LNCaP clone FGC (cell line): ENCODE results near the gene NRDE2.
"Not testable (repeated sequence)": the region's sequence is repeated elsewhere in the genome, so short reads cannot be mapped to it uniquely, and the experiment has no call there.

Source experiments
- DNase-seq: peaks from one replicate; pipeline ENCODE4 v3.0.0-alpha.2; 2011; ENCODE audit warnings: low read depth
- H3K4me3 ChIP-seq: 2 replicates; pipeline ENCODE4 v1.5.1; 2011; ENCODE audit warnings: mild to moderate bottlenecking, low read depth, low read length, control low read depth
- CTCF ChIP-seq: IDR thresholded peaks from 2 replicates; pipeline ENCODE4 v1.5.1; 2012; ENCODE audit warnings: mild to moderate bottlenecking; ENCODE audit not compliant: control insufficient read depth, insufficient read depth; ENCODE audit errors: extremely low read depth

Gene NRDE2

GRCh38 chr14:90341784-90342183 lies 10.0 kb upstream of the NRDE2 start:
- H3K4me3 ChIP-seq = no peak overlapping the region
- no peak for TF ChIP-seq CTCF
- DNase-seq = no peak

- not testable (repeated sequence) for H3K4me3 ChIP-seq, DNase-seq
Observed at GRCh38 chr14:90341232-90341631, 9.5 kb upstream of the NRDE2 start.

DNA sequence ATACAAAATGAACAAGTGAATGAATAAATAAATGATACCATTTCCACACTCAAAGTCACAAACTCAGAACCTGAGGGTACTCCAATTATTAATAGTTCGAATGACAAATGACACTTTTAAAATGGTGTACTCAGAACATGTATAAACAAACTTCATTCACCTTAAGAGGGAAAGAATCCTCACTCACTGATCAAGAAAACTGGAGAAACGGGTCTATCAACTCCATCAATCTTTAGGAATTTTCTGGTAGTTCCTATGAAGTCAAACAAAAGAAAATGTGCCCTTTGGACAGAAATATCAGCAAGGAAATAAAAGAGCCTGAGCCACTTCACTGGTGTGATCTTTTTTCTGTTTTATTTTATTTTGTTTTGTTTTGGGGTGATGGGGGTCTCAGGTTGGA lies 5.2 kb upstream of the NRDE2 start:
- peak; percentile 54 for DNase-seq
- no peak overlapping the region for H3K4me3 ChIP-seq
- TF ChIP-seq CTCF = no peak

DNA sequence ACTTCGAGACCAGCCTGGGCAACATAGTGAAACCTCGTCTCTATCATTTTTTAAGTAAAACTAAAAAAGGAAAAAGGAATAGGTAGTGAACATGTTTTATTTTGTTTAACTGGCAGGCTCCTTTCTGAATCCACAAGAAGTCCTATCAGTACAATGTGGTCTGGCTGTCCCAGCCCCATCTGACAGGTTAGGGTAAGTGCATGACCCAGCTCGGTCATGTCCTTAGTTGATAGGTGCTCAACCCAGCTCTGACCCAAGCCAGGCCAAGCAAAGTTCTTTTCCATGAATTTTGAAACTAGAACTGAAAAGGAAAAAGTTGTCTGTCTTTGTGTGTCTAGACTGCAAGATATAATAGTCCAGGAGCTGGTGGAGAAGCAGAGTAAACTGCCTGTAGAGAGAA lies 4.7 kb upstream of the NRDE2 start:
- no peak for TF ChIP-seq CTCF
- DNase-seq = no peak
- H3K4me3 ChIP-seq = no peak overlapping the region

DNA sequence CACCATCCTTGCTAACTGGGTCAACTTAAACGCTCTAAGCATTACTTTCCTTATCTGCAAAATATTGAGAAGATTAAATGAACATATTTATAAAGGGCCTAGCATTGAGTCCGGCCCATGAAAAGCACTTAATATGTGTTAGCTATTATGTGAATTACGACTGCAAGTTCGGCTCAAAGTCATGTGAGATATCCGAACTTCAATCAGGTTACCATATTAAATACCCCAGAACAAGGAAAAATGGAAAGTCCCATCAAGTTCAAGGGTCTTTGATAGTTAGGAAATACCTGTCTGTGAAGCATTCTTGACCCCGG lies 487 bp upstream of the NRDE2 start:
- DNase-seq = no peak
- peak overlapping the region; percentile 35 for H3K4me3 ChIP-seq
- TF ChIP-seq CTCF = no peak

DNA sequence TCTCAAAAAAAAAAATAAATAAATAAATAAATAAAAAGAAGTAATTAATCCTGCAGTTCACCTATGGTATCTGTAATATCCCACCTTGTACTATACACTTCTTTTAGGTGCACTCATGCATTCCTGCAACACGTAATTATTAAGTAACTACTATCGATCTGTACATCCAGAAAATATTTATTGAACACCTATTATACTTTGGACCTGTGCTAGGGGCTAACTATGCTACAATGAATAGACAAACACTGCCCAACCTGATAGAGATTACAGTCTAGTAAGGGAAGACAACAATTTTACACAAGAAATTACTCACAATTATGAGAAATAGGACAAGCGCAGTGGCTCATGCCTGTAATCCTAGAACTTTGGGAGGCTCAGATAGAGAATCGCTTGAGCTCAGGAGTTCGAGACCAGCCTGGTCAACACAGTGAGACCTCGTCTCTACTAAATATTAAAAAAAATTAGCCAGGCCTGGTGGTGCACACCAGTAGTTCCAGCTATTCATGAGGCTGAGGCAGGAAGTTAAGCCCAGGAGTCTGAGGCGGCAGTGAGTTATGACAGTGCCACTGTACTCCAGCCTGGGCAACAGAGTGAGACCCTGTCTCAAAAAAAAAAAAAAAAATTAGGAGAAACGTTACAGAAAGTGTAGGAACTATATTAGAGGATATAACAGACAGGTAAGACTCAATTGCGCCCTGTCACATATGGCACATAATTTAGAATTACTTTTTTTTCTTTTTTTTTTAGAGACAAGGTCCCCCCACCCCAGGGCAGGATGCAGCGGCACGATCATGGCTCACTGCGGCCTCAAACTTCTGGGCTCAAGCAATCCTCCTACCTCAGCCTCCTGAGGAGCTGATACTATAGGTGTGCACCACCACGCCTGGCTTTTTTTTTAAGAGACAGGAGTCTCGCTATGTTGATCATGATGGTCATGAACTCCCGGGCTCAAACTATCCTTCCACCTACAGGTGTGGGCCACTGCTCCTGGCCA lies 1.2 kb downstream of the NRDE2 start:
- H3K4me3 ChIP-seq = peak overlapping the region; percentile 64
- DNase-seq = no peak
- TF ChIP-seq CTCF = no peak

GRCh38 chr14:90321891-90322290 lies 9.8 kb downstream of the NRDE2 start:
- no peak for TF ChIP-seq CTCF
- no peak for DNase-seq
- no peak overlapping the region for H3K4me3 ChIP-seq
